Activated CD8-positive, alpha-beta T cell treated with anti-CD3 and anti-CD28 coated beads for 36 hours (primary cell): ENCODE measurements around the gene ST13. TPM values are rescaled to one million over a fixed set of nuclear protein-coding genes. Genes with fewer than 3 reads are reported as not detected.

Experiments used
- ATAC-seq: fragments of 200-7000 bp; cut with Tn5 transposase; one replicate; pipeline ENCODE4 v1.10.0; 2021; ENCODE audit warnings: mild to moderate bottlenecking, moderate library complexity
- CTCF ChIA-PET: fragments of 350-600 bp; sonication (Branson Sonifier 250); formaldehyde crosslinking; loops from one replicate; lab custom pipeline; 2021; ENCODE audit warnings: antibody characterized with exemption; lab: Charles Lee
- POLR2A ChIA-PET: fragments of 350-600 bp; sonication (Branson Sonifier 250); formaldehyde crosslinking; loops from one replicate; lab custom pipeline; 2021; ENCODE audit warnings: antibody characterized with exemption; lab: Charles Lee
- DNase-seq: peaks from one replicate; pipeline ENCODE4 v3.0.0-alpha.2; 2020
- H3K27ac Mint-ChIP-seq: one replicate; pipeline ENCODE4 v1.8.0; 2021; ENCODE audit warnings: mild to moderate bottlenecking, mixed read lengths
- H3K27me3 Mint-ChIP-seq: one replicate; pipeline ENCODE4 v1.8.0; 2021; ENCODE audit warnings: mixed read lengths
- H3K36me3 Mint-ChIP-seq: one replicate; pipeline ENCODE4 v1.8.0; 2021; ENCODE audit warnings: low read depth, mixed read lengths
- H3K4me1 Mint-ChIP-seq: one replicate; pipeline ENCODE4 v1.8.0; 2021; ENCODE audit warnings: low read depth, mixed read lengths
- H3K4me3 Mint-ChIP-seq: one replicate; pipeline ENCODE4 v1.8.0; 2021; ENCODE audit warnings: mild to moderate bottlenecking, moderate library complexity, mixed read lengths
- H3K9me3 Mint-ChIP-seq: one replicate; pipeline ENCODE4 v1.8.0; 2021; ENCODE audit warnings: mixed read lengths
- intact Hi-C: fragments of 100-400 bp; cut with micrococcal nuclease; formaldehyde crosslinking; loops from one replicate; pipeline ENCODE4 v1.10.0; 2022
- total RNA-seq, 2 experiments: library from RNA; stranded (reverse); gene quantifications; one replicate each; pipeline ENCODE4 v1.2.3, GENCODE V29; 2021
- TF ChIP-seq, protein P1 (sequence below): fragments of 200-600 bp; IDR thresholded peaks from one replicate; pipeline ENCODE4 v1.8.0; 2022; ENCODE audit warnings: antibody characterized with exemption, mild to moderate bottlenecking

ST13 gene
- total RNA-seq, 2 experiments from 2014 or later: 237 to 249 TPM

DNA sequence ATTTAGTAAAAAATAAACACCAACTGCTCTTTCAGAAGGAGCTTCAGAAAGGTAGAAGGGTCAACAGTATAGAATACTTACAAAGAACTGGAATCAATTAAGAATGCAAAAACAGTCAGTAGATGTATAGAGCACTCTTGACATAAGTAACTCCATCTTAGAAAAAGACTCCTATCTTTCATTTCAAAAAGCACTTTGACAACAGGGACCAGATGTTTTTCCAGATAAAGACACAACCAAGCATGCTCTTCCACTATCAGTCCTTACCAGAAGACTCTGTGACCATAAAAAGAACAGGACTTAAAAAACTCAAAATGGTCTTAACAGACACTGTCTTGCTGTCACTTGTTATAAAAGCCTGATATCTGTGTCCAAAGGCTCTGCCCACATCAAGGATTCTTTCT lies 42.5 kb downstream of the ST13 start:
- Mint-ChIP-seq H3K27ac (no peak overlapping the region), H3K4me1 (peaks cover 27% of the 10 kb centered on the region), H3K4me3 (no peak overlapping the region), H3K9me3 (no peaks in the 10 kb centered on the region), H3K27me3 (no peaks in the 10 kb centered on the region), H3K36me3 (peaks cover 22% of the 10 kb centered on the region)
- ChIA-PET CTCF (no interaction called here), POLR2A (interaction anchor here (1.5 kb wide), 1 partner anchor 42 kb away, joined by 3 read pairs; the partner anchor contains the start of gene ST13)
- TF ChIP-seq, protein P1, sequence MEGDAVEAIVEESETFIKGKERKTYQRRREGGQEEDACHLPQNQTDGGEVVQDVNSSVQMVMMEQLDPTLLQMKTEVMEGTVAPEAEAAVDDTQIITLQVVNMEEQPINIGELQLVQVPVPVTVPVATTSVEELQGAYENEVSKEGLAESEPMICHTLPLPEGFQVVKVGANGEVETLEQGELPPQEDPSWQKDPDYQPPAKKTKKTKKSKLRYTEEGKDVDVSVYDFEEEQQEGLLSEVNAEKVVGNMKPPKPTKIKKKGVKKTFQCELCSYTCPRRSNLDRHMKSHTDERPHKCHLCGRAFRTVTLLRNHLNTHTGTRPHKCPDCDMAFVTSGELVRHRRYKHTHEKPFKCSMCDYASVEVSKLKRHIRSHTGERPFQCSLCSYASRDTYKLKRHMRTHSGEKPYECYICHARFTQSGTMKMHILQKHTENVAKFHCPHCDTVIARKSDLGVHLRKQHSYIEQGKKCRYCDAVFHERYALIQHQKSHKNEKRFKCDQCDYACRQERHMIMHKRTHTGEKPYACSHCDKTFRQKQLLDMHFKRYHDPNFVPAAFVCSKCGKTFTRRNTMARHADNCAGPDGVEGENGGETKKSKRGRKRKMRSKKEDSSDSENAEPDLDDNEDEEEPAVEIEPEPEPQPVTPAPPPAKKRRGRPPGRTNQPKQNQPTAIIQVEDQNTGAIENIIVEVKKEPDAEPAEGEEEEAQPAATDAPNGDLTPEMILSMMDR: no peak
- ATAC-seq: no peak
- no peak for DNase-seq
- intact Hi-C loops: no loop called here

DNA sequence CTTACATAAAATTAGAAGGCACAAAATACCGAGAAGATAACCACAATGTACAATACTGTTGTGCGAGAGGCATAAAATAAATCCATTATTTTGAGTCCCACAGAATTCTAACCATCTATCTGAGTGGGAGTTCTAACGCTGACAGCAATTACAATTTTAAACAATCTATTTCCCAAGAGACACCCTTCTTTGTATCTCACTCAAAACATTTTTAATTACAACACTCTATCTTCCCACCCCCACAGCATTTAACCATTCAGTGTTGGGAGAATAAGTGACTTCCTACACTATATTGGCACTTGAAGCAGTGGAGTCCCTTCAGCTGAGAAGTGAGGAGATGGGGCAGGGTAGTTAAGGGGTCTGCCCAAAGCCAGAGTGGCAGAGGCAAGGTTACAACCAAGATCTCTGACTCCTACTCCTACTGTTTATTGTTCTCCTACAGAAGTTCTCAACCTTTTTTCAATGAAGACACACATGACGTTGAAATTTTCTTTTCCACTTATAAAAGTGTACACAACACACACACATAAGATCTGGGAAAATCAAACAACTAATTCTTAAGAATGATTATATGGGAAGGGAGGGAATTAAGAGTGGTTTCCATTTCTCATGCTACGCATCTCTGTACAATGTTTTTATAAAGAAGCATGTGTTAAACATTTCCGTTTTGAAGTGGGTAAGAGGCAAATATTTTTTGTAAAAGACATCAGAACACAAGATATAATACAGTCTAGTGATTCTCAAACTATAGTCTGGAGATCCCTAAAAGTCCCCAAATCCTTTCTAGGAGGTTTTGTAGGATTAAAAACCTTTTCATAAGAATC lies 48.2 kb downstream of the ST13 start:
- intact Hi-C loops: no loop called here
- ATAC-seq (no peak), DNase-seq (no peak)
- H3K4me3 Mint-ChIP-seq: no peak overlapping the region
- peaks cover 4% of the 10 kb centered on the region for H3K36me3 Mint-ChIP-seq
- no peak overlapping the region for H3K27ac Mint-ChIP-seq
- peaks cover 6% of the 10 kb centered on the region for H3K4me1 Mint-ChIP-seq
- no peaks in the 10 kb centered on the region for H3K27me3 Mint-ChIP-seq
- H3K9me3 Mint-ChIP-seq: no peaks in the 10 kb centered on the region
- ChIA-PET CTCF (interaction anchor here (1.5 kb wide), 1 partner anchor 163 kb away, joined by 3 read pairs; no protein-coding TSS in a partner anchor), POLR2A (interaction anchor here (0.6 kb wide), 1 partner anchor 24 kb away, joined by 3 read pairs; no protein-coding TSS in a partner anchor)
- TF ChIP-seq, protein P1: no peak

DNA sequence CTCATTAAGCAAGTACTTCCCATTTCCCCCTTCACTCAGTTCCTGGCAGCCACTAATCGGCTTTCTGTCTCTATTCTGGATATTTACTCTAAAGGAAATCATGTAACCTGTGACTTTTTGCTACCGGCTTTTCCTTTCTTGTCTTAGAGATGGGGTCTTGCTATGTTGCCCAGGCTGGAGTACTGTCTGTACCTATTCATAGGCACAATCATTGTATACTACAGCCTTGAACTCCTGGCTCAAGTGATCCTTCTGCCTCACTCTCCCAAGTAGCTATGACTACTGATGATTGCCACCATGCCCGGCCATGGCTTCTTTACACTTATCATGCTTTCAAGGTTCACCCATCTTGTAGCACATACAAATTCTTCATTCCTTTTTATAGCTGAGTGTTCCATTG lies 49.7 kb downstream of the ST13 start:
- intact Hi-C loops: no loop called here
- CTCF ChIA-PET: interaction anchor here (1.5 kb wide), 1 partner anchor 161 kb away, joined by 3 read pairs; no protein-coding TSS in a partner anchor

DNA sequence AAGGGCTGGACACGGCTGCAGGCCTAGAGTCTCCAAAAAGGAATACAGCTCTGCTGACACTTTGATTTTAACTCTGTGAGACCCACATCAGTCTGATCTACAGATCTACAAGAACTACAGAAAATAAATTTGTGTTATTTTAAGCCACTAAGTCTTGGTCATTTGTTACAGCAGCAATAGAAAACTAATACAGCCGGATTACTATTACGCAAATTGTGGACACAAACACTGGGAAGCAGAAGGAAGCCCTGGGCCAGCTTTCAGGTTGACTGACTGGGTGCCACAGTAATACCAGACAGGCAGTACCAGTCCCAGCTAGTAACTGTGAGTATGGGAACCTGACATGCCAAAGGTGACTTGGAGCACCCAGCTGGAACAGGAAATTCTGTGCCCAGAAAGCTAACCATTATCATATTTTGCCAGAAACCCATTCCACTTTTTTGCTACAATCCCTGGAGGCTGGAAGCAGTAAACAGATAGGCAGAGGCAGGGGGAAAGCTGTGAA lies 50.7 kb downstream of the ST13 start:
- CTCF ChIA-PET: interaction anchor here (1.1 kb wide), 1 partner anchor 77 kb away, joined by 3 read pairs; no protein-coding TSS in a partner anchor
- H3K9me3 Mint-ChIP-seq: no peaks in the 10 kb centered on the region
- ATAC-seq: no peak
- H3K36me3 Mint-ChIP-seq: peaks cover 2% of the 10 kb centered on the region
- H3K27ac Mint-ChIP-seq: no peak overlapping the region
- intact Hi-C loops: no loop called here
- TF ChIP-seq, protein P1: no peak
- POLR2A ChIA-PET: no interaction called here
- DNase-seq: no peak
- H3K4me3 Mint-ChIP-seq: no peak overlapping the region
- H3K4me1 Mint-ChIP-seq: peaks cover 4% of the 10 kb centered on the region
- no peaks in the 10 kb centered on the region for H3K27me3 Mint-ChIP-seq

More for the DNA sequence above, 49.7 kb downstream of the ST13 start:
- DNase-seq: no peak
- TF ChIP-seq, protein P1: no peak
- no peak for ATAC-seq
- peaks cover 2% of the 10 kb centered on the region for H3K36me3 Mint-ChIP-seq
- no peaks in the 10 kb centered on the region for H3K27me3 Mint-ChIP-seq
- H3K9me3 Mint-ChIP-seq: no peaks in the 10 kb centered on the region
- no peak overlapping the region for H3K4me3 Mint-ChIP-seq
- H3K27ac Mint-ChIP-seq: no peak overlapping the region
- POLR2A ChIA-PET: no interaction called here
- H3K4me1 Mint-ChIP-seq: peaks cover 4% of the 10 kb centered on the region

DNA sequence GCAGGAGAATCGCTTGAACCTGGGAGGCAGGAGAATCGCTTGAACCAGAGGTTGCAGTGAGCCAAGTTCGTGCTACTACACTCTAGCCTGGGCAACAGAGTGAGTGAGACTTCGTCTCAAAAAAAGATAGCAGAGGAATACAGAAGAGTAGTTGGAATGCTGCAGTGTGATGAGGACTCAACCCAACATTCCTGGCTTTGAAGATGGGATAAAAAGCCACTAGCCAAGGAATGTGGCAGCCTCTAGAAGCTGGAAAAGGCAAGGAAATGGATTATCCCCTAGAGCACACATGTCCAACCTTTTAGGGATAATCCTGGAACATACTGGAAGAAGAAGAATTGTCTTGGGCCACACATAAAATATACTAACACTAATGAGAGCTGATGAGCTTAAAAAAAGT lies 51.2 kb downstream of the ST13 start:
- H3K4me1 Mint-ChIP-seq: peaks cover 4% of the 10 kb centered on the region
- DNase-seq (no peak), ATAC-seq (no peak)
- CTCF ChIA-PET: interaction anchor here (0.6 to 1.1 kb wide), 2 partner anchors 77 to 86 kb away, joined by 3 read pairs; no protein-coding TSS in a partner anchor
- H3K27ac Mint-ChIP-seq: no peak overlapping the region
- no peaks in the 10 kb centered on the region for H3K27me3 Mint-ChIP-seq
- intact Hi-C loops: no loop called here
- peaks cover 2% of the 10 kb centered on the region for H3K36me3 Mint-ChIP-seq
- no peak overlapping the region for H3K4me3 Mint-ChIP-seq
- no peaks in the 10 kb centered on the region for H3K9me3 Mint-ChIP-seq
- TF ChIP-seq, protein P1: no peak
- POLR2A ChIA-PET: no interaction called here
